ENCODE data around the gene OR5L1. TPM values are rescaled to one million over a fixed set of nuclear protein-coding genes. Genes with fewer than 3 reads are reported as not detected.

Gene OR5L1
- total RNA-seq, 4 donors from 2014 or later, result not detected

GRCh38 chr11:55854704-55855103 lies 43.5 kb downstream of the OR5L1 start:
- no peak for TF ChIP-seq POLR2AphosphoS5 (IDR thresholded peaks at IDR 0.05)
- TF ChIP-seq EP300 (IDR thresholded peaks at IDR 0.05), result no peak
- no peak for TF ChIP-seq CTCF (IDR thresholded peaks at IDR 0.05)
- no peak for TF ChIP-seq POLR2A (IDR thresholded peaks at IDR 0.05)
- Histone ChIP-seq H3K36me3 (no peaks in the 10 kb centered on the region), H3K4me1 (no peaks in the 10 kb centered on the region), H3K27me3 (no peaks in the 10 kb centered on the region), H3K27ac (no peak overlapping the region), H3K9me3 (no peaks in the 10 kb centered on the region), H3K4me3 (no peak overlapping the region)
- no peak for DNase-seq (ENCODE audit: low spot score in 2 of 2)
- WGBS, result 23% methylated on average over 1 of the region's 1 CpG

Other genes with a start within 250 kb of the OR5L1 start
- not detected for gene OR4C16, start 239.2 kb upstream of the OR5L1 start, total RNA-seq
- not detected for gene OR4C11, start 203.7 kb upstream of the OR5L1 start, total RNA-seq
- not detected for gene OR4P4, start 176.3 kb upstream of the OR5L1 start, total RNA-seq
- not detected for gene OR4S2, start 163.0 kb upstream of the OR5L1 start, total RNA-seq
- not detected for gene OR4C6, start 149.2 kb upstream of the OR5L1 start, total RNA-seq
- gene OR5D13, start 37.9 kb upstream of the OR5L1 start, total RNA-seq, result not detected
- gene OR5D14, start 15.8 kb upstream of the OR5L1 start, total RNA-seq, result not detected
- not detected for gene OR5D18, start 8.3 kb downstream of the OR5L1 start, total RNA-seq
- not detected for gene OR5L2, start 15.9 kb downstream of the OR5L1 start, total RNA-seq
- gene OR5D16, start 27.4 kb downstream of the OR5L1 start, total RNA-seq, result not detected
- gene TRIM51, start 71.9 kb downstream of the OR5L1 start, total RNA-seq, result not detected
- not detected for gene OR5W2, start 103.2 kb downstream of the OR5L1 start, total RNA-seq
- not detected for gene OR5I1, start 125.0 kb downstream of the OR5L1 start, total RNA-seq
- gene OR10AG1, start 158.6 kb downstream of the OR5L1 start, total RNA-seq, result not detected
- not detected for gene OR5F1, start 183.3 kb downstream of the OR5L1 start, total RNA-seq
- not detected for gene OR5AS1, start 216.3 kb downstream of the OR5L1 start, total RNA-seq

Measured in suprapubic skin (tissue), 4 donors.